ENCODE measurements around the gene PIGP. TPM values are rescaled to one million over a fixed set of nuclear protein-coding genes. Genes with fewer than 3 reads are reported as not detected.
"Not testable (repeated sequence)": the region's sequence is repeated elsewhere in the genome, so short reads cannot be mapped to it uniquely, and the experiment has no call there.

PIGP gene
- polyA plus RNA-seq, 1 donor = 33.4 TPM

- no peak for DNase-seq (ENCODE audit: low read depth)
Measured at GRCh38 chr21:37076087-37076850, 3.4 kb upstream of the PIGP start.

- DNase-seq (ENCODE audit: low read depth) = no peak
Measured at GRCh38 chr21:37075214-37075770, 2.4 kb upstream of the PIGP start.

GRCh38 chr21:37074546-37074945, 1.7 kb upstream of the PIGP start:
- no peak for DNase-seq (ENCODE audit: low read depth)

- DNase-seq (ENCODE audit: low read depth) = no peak
Measured at GRCh38 chr21:37074197-37074510, 1.3 kb upstream of the PIGP start.

GRCh38 chr21:37073417-37074196, 736 bp upstream of the PIGP start:
- DNase-seq (ENCODE audit: low read depth) = no peak

GRCh38 chr21:37072274-37072987, 440 bp downstream of the PIGP start:
- no peak for DNase-seq (ENCODE audit: low read depth)

GRCh38 chr21:37071561-37072273, 1.2 kb downstream of the PIGP start:
- DNase-seq (ENCODE audit: low read depth) = no peak

GRCh38 chr21:37065561-37066177, 7.2 kb downstream of the PIGP start:
- DNase-seq (ENCODE audit: low read depth) = no peak

- DNase-seq (ENCODE audit: low read depth) = no peak
Measured at GRCh38 chr21:37064841-37065240, 8.0 kb downstream of the PIGP start.

GRCh38 chr21:37063433-37063832, 9.4 kb downstream of the PIGP start:
- DNase-seq (ENCODE audit: low read depth) = no peak

- DNase-seq (ENCODE audit: low read depth) = no peak
Measured at GRCh38 chr21:37062593-37062935, 10.3 kb downstream of the PIGP start.

- no peak for DNase-seq (ENCODE audit: low read depth)
Measured at GRCh38 chr21:37061926-37062592, 10.8 kb downstream of the PIGP start.

GRCh38 chr21:37060296-37060695, 12.6 kb downstream of the PIGP start:
- DNase-seq (ENCODE audit: low read depth) = no peak

GRCh38 chr21:37059181-37059580, 13.7 kb downstream of the PIGP start:
- DNase-seq (ENCODE audit: low read depth) = no peak

GRCh38 chr21:37058261-37058660, 14.6 kb downstream of the PIGP start:
- no peak for DNase-seq (ENCODE audit: low read depth)

- DNase-seq (ENCODE audit: low read depth) = no peak
Measured at GRCh38 chr21:37057614-37058013, 15.3 kb downstream of the PIGP start.

- DNase-seq (ENCODE audit: low read depth) = no peak
Measured at GRCh38 chr21:37055271-37055855, 17.5 kb downstream of the PIGP start.

GRCh38 chr21:37049741-37050140, 23.1 kb downstream of the PIGP start:
- DNase-seq (ENCODE audit: low read depth) = not testable (repeated sequence)

GRCh38 chr21:37047079-37047478, 25.8 kb downstream of the PIGP start:
- no peak for DNase-seq (ENCODE audit: low read depth)

GRCh38 chr21:37045556-37045955, 27.3 kb downstream of the PIGP start:
- DNase-seq (ENCODE audit: low read depth) = no peak
